Liver (tissue), 9 donors: ENCODE measurements around the gene TBC1D10A. TPM values are rescaled to one million over a fixed set of nuclear protein-coding genes. Genes with fewer than 3 reads are reported as not detected.

ENCODE experiments used
- DNase-seq: peaks from one replicate; pipeline ENCODE4 v3.0.0-alpha.2; 2017; ENCODE audit warnings: low spot score
- H3K27ac ChIP-seq, 2 donors: one replicate each; pipeline ENCODE4 v1.7.0; 2013; ENCODE audit warnings: inconsistent platforms in 2 of 2, low read length in 2 of 2, control low read depth in 1 of 2, low read depth in 1 of 2, mild to moderate bottlenecking in 1 of 2
- H3K27me3 ChIP-seq, 4 donors: one replicate each; pipeline versions ENCODE4 v1.6.1 to v1.7.0; 2013; ENCODE audit warnings: low read length in 3 of 4, inconsistent platforms in 1 of 4, mild to moderate bottlenecking in 1 of 4, moderate library complexity in 1 of 4; ENCODE audit not compliant: control insufficient read depth in 4 of 4, insufficient read depth in 4 of 4
- H3K36me3 ChIP-seq, 4 donors: one replicate each; pipeline versions ENCODE4 v1.6.1 to v1.7.0; 2013; ENCODE audit warnings: low read length in 3 of 4, mild to moderate bottlenecking in 3 of 4, low read depth in 1 of 4, moderate library complexity in 1 of 4; ENCODE audit not compliant: control insufficient read depth in 4 of 4, insufficient read depth in 3 of 4
- H3K4me1 ChIP-seq, 4 donors: one replicate each; pipeline versions ENCODE4 v1.6.1 to v1.7.0; 2013; ENCODE audit warnings: low read length in 3 of 4, mild to moderate bottlenecking in 3 of 4, moderate library complexity in 1 of 4; ENCODE audit not compliant: control insufficient read depth in 4 of 4, insufficient read depth in 4 of 4
- H3K4me3 ChIP-seq, 3 donors: one replicate each; pipeline versions ENCODE4 v1.6.1 to v1.7.0; 2013; ENCODE audit warnings: low read length in 3 of 3, control low read depth in 1 of 3, low read depth in 1 of 3, mild to moderate bottlenecking in 1 of 3
- H3K9ac ChIP-seq, 2 donors: one replicate each; pipeline ENCODE4 v1.7.0; 2013; ENCODE audit warnings: low read length in 2 of 2, mild to moderate bottlenecking in 2 of 2, moderate library complexity in 2 of 2, control low read depth in 1 of 2, low read depth in 1 of 2
- H3K9me3 ChIP-seq, 4 donors: one replicate each; pipeline versions ENCODE4 v1.6.1 to v1.7.0; 2013; ENCODE audit warnings: low read length in 3 of 4; ENCODE audit not compliant: control insufficient read depth in 4 of 4
- EGR1 ChIP-seq, 2 donors: IDR thresholded peaks; 2 replicates each; pipeline ENCODE4 v1.6.1; 2016 to 2018; ENCODE audit warnings: antibody characterized with exemption in 2 of 2, low read depth in 2 of 2
- FOXA1 ChIP-seq: IDR thresholded peaks from 2 replicates; pipeline ENCODE4 v1.6.1; 2016; ENCODE audit warnings: antibody characterized with exemption
- FOXA2 ChIP-seq: IDR thresholded peaks from 2 replicates; pipeline ENCODE4 v1.6.1; 2016; ENCODE audit warnings: antibody characterized with exemption
- GABPA ChIP-seq, 2 donors: IDR thresholded peaks in 1 of 2; conservative IDR thresholded peaks in 1 of 2; 2 replicates each; pipeline ENCODE4 v1.6.1; 2016; ENCODE audit warnings: antibody characterized with exemption in 2 of 2, mild to moderate bottlenecking in 1 of 2, moderate library complexity in 1 of 2
- HNF4A ChIP-seq, 2 donors: conservative IDR thresholded peaks; 2 replicates each; pipeline ENCODE4 v1.6.1; 2016; ENCODE audit warnings: antibody characterized with exemption in 2 of 2, mild to moderate bottlenecking in 2 of 2
- HNF4G ChIP-seq: IDR thresholded peaks from 2 replicates; pipeline ENCODE4 v1.6.1; 2016; ENCODE audit warnings: antibody characterized with exemption
- JUND ChIP-seq, 2 donors: IDR thresholded peaks; 2 replicates each; pipeline ENCODE4 v1.6.1; 2016; ENCODE audit warnings: antibody characterized with exemption in 2 of 2
- NR2F2 ChIP-seq: IDR thresholded peaks from 2 replicates; pipeline ENCODE4 v1.6.1; 2016; ENCODE audit warnings: antibody characterized with exemption
- RAD21 ChIP-seq, 2 donors: IDR thresholded peaks; 2 replicates each; pipeline ENCODE4 v1.6.1; 2016; ENCODE audit warnings: antibody characterized with exemption in 2 of 2, mild to moderate bottlenecking in 2 of 2
- RXRA ChIP-seq, 2 donors: IDR thresholded peaks; 2 replicates each; pipeline ENCODE4 v1.6.1; 2017 to 2018; ENCODE audit warnings: antibody characterized with exemption in 2 of 2, mild to moderate bottlenecking in 1 of 2
- SP1 ChIP-seq: IDR thresholded peaks from 2 replicates; pipeline ENCODE4 v1.6.1; 2018; ENCODE audit warnings: antibody characterized with exemption, mild to moderate bottlenecking
- TAF1 ChIP-seq: conservative IDR thresholded peaks from 2 replicates; pipeline ENCODE4 v1.6.1; 2016; ENCODE audit warnings: antibody characterized with exemption, mild to moderate bottlenecking
- YY1 ChIP-seq: IDR thresholded peaks from 2 replicates; pipeline ENCODE4 v1.6.1; 2016; ENCODE audit warnings: antibody characterized with exemption, mild to moderate bottlenecking
- WGBS: extraction: QIAGEN DNeasy Blood & Tissue Kit; methylation state at CpG from one replicate; pipeline ENCODE4 v1.1.7; 2013; 5-methylcytosine and 5-hydroxymethylcytosine counted together
- polyA plus RNA-seq, 2 donors: library from polyadenylated mRNA; stranded (reverse) in 1 of 2; unstranded in 1 of 2; fragments of 200-250 nt in 1 of 2; fragments of >200 nt in 1 of 2; fragmentation: Nextera tagmentation in 1 of 2; extraction: Ambion mirVana in 1 of 2; gene quantifications; one replicate each; pipeline versions ENCODE4 v1.2.1 to v1.2.3, GENCODE V29; 2013 to 2015
- total RNA-seq, 2 donors: library from RNA; depleted of rRNA; stranded (reverse); fragments of >200 nt; gene quantifications; one replicate each; pipeline ENCODE4 v1.2.3, GENCODE V29; 2014
- TF ChIP-seq, protein P1 (sequence below): IDR thresholded peaks from 2 replicates; pipeline ENCODE4 v1.6.1; 2016; ENCODE audit warnings: antibody characterized with exemption
- TF ChIP-seq, protein P2 (sequence below): fragments of 150-350 bp; IDR thresholded peaks from 2 replicates; pipeline ENCODE4 v1.5.1; 2017; ENCODE audit warnings: improper control_type of control experiment, low read depth, low read length; ENCODE audit not compliant: missing input control
- TF ChIP-seq, protein P3 (sequence below): IDR thresholded peaks from 2 replicates; pipeline ENCODE4 v1.6.1; 2016; ENCODE audit warnings: antibody characterized with exemption
- TF ChIP-seq, protein P4 (sequence below): IDR thresholded peaks from 2 replicates; pipeline ENCODE4 v1.6.1; 2016; ENCODE audit warnings: antibody characterized with exemption
- TF ChIP-seq, protein P5 (sequence below): IDR thresholded peaks from 2 replicates; pipeline ENCODE4 v1.6.1; 2016; ENCODE audit warnings: antibody characterized with exemption, mild to moderate bottlenecking
- donor health status: healthy.
- donor health status: healthy.
- donor health status: healthy.
- donor health status: healthy.
- donor health status: healthy.

Gene TBC1D10A
- total and polyA plus RNA-seq, 4 donors: 3.6 to 9.2 (median 8.2) TPM

DNA sequence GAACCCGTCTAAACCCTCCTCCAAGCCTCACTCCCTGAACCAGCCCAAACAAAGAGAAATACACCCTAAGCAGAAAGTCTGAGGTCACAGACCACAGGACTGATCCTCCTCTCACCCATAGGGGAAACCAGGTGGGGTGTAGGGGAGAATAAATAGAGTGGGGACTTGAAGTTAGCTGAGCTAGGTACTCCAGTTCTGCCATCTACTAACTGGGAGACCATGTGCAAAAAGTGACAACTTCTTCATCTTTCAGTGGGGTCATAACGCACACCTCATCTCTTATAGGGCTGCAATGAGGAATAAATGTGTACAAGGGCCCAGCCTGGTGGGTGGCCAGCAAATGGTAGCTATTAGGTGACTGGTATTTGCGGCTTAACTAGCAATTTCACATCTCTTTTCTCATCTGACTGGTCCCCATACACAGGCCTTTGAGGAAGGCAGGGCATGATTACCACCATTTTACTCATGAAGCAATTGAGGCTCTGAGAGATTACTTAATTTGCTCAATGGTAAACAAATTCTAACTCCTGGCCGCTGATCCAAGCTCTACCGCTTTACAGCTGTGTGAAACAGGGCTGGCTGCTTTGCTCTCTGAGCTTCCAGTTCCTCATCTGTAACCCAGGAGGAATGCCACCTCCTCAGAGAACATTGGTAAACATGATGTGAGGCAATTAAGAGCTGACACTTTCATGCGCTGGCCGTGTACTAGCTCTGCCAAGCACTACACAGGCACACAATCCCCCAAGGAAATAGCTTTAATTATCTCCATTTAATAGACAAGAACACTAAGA, 16.6 kb downstream of the TBC1D10A start:
- WGBS: 46% methylated on average over 7 of the region's 7 CpGs
- no peak for DNase-seq
- Histone ChIP-seq H3K27ac (peak overlapping the region; percentile 58 to 71), H3K4me1 (peaks cover 22 to 52% (median 33%) of the 10 kb centered on the region in 4 donors), H3K9ac (peak overlapping the region in 1 of 2 donors; percentile 15), H3K4me3 (no peak overlapping the region), H3K27me3 (no peaks in the 10 kb centered on the region), H3K9me3 (no peaks in the 10 kb centered on the region), H3K36me3 (peaks cover 0 to 2% (median 0%) of the 10 kb centered on the region in 4 donors)
- TF ChIP-seq, protein P1, sequence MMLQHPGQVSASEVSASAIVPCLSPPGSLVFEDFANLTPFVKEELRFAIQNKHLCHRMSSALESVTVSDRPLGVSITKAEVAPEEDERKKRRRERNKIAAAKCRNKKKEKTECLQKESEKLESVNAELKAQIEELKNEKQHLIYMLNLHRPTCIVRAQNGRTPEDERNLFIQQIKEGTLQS: no peak
- no peak for TF ChIP-seq GABPA (IDR thresholded peaks at IDR 0.05 in 1 of 2, conservative IDR thresholded peaks at IDR 0.05 in 1 of 2)
- TF ChIP-seq, protein P2, sequence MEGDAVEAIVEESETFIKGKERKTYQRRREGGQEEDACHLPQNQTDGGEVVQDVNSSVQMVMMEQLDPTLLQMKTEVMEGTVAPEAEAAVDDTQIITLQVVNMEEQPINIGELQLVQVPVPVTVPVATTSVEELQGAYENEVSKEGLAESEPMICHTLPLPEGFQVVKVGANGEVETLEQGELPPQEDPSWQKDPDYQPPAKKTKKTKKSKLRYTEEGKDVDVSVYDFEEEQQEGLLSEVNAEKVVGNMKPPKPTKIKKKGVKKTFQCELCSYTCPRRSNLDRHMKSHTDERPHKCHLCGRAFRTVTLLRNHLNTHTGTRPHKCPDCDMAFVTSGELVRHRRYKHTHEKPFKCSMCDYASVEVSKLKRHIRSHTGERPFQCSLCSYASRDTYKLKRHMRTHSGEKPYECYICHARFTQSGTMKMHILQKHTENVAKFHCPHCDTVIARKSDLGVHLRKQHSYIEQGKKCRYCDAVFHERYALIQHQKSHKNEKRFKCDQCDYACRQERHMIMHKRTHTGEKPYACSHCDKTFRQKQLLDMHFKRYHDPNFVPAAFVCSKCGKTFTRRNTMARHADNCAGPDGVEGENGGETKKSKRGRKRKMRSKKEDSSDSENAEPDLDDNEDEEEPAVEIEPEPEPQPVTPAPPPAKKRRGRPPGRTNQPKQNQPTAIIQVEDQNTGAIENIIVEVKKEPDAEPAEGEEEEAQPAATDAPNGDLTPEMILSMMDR: no peak
- peak; percentile 67 for TF ChIP-seq YY1
- no peak for TF ChIP-seq HNF4G
- TF ChIP-seq NR2F2: no peak
- TF ChIP-seq RXRA (IDR thresholded peaks at IDR 0.05): peak in 1 of 2 donors; percentile 54
- TF ChIP-seq FOXA1: peak; percentile 71
- TF ChIP-seq, protein P3, sequence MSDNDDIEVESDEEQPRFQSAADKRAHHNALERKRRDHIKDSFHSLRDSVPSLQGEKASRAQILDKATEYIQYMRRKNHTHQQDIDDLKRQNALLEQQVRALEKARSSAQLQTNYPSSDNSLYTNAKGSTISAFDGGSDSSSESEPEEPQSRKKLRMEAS: peak; percentile 37
- TF ChIP-seq, protein P4, sequence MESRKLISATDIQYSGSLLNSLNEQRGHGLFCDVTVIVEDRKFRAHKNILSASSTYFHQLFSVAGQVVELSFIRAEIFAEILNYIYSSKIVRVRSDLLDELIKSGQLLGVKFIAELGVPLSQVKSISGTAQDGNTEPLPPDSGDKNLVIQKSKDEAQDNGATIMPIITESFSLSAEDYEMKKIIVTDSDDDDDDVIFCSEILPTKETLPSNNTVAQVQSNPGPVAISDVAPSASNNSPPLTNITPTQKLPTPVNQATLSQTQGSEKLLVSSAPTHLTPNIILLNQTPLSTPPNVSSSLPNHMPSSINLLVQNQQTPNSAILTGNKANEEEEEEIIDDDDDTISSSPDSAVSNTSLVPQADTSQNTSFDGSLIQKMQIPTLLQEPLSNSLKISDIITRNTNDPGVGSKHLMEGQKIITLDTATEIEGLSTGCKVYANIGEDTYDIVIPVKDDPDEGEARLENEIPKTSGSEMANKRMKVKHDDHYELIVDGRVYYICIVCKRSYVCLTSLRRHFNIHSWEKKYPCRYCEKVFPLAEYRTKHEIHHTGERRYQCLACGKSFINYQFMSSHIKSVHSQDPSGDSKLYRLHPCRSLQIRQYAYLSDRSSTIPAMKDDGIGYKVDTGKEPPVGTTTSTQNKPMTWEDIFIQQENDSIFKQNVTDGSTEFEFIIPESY: no peak
- TF ChIP-seq FOXA2: peak; percentile 74
- TF ChIP-seq EGR1 (IDR thresholded peaks at IDR 0.05; ENCODE audit: low read depth in 2 of 2): no peak
- no peak for TF ChIP-seq TAF1
- peak in 1 of 2 donors; percentile 29 for TF ChIP-seq HNF4A (conservative IDR thresholded peaks at IDR 0.05)
- TF ChIP-seq RAD21 (IDR thresholded peaks at IDR 0.05): no peak
- peak; percentile 39 for TF ChIP-seq SP1
- TF ChIP-seq, protein P5, sequence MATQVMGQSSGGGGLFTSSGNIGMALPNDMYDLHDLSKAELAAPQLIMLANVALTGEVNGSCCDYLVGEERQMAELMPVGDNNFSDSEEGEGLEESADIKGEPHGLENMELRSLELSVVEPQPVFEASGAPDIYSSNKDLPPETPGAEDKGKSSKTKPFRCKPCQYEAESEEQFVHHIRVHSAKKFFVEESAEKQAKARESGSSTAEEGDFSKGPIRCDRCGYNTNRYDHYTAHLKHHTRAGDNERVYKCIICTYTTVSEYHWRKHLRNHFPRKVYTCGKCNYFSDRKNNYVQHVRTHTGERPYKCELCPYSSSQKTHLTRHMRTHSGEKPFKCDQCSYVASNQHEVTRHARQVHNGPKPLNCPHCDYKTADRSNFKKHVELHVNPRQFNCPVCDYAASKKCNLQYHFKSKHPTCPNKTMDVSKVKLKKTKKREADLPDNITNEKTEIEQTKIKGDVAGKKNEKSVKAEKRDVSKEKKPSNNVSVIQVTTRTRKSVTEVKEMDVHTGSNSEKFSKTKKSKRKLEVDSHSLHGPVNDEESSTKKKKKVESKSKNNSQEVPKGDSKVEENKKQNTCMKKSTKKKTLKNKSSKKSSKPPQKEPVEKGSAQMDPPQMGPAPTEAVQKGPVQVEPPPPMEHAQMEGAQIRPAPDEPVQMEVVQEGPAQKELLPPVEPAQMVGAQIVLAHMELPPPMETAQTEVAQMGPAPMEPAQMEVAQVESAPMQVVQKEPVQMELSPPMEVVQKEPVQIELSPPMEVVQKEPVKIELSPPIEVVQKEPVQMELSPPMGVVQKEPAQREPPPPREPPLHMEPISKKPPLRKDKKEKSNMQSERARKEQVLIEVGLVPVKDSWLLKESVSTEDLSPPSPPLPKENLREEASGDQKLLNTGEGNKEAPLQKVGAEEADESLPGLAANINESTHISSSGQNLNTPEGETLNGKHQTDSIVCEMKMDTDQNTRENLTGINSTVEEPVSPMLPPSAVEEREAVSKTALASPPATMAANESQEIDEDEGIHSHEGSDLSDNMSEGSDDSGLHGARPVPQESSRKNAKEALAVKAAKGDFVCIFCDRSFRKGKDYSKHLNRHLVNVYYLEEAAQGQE: peak; percentile 23
- no peak for TF ChIP-seq JUND (IDR thresholded peaks at IDR 0.05)
